GM13976 (cell line): Measurements from ENCODE around the gene ZNF217.
"Not testable (repeated sequence)": the region's sequence is repeated elsewhere in the genome, so short reads cannot be mapped to it uniquely, and the experiment has no call there.

Source experiments
- DNase-seq: peaks from one replicate; pipeline ENCODE4 v3.0.0; 2012; ENCODE audit warnings: low spot score
- CTCF ChIP-seq: IDR thresholded peaks from 2 replicates; pipeline ENCODE4 v1.5.1; 2012; ENCODE audit warnings: borderline replicate concordance, mild to moderate bottlenecking; ENCODE audit not compliant: insufficient read depth; ENCODE audit errors: extremely low read depth, missing control alignments, control extremely low read depth
- in situ Hi-C: fragments of 300-500 bp; cut with MboI; formaldehyde crosslinking; loops from one replicate; pipeline ENCODE4 v1.12.0; 2022; ENCODE audit warnings: low sequenced_read_pairs, mixed read lengths, inconsistent platforms; ENCODE audit not compliant: unreplicated experiment

Gene ZNF217

GRCh38 chr20:53599378-53599777, 5.7 kb upstream of the ZNF217 start:
- in situ Hi-C loops = loop anchor here (25.0 kb wide), 1 partner anchor 338 kb away; no protein-coding TSS in a partner anchor

DNA sequence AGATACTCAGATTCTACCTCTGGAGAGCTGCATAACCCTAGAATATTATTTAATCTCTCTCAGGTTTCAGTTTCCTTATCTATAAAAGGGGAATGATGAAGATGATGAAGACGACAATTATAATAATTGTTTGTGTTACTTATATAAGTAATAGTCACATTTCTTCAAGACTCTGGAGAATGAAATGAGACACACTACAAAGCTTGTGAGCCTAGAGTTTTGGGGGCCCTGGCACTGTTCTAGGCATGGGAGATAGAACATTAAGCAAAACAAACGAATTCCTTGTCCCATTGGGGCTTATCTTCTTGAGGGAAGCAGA, 5.4 kb upstream of the ZNF217 start:
- no peak for DNase-seq
- TF ChIP-seq CTCF = no peak
- in situ Hi-C loops = loop anchor here (25.0 kb wide), 1 partner anchor 338 kb away; no protein-coding TSS in a partner anchor

More at GRCh38 chr20:53599378-53599777, 5.7 kb upstream of the ZNF217 start:
- TF ChIP-seq CTCF = no peak
- DNase-seq = no peak

DNA sequence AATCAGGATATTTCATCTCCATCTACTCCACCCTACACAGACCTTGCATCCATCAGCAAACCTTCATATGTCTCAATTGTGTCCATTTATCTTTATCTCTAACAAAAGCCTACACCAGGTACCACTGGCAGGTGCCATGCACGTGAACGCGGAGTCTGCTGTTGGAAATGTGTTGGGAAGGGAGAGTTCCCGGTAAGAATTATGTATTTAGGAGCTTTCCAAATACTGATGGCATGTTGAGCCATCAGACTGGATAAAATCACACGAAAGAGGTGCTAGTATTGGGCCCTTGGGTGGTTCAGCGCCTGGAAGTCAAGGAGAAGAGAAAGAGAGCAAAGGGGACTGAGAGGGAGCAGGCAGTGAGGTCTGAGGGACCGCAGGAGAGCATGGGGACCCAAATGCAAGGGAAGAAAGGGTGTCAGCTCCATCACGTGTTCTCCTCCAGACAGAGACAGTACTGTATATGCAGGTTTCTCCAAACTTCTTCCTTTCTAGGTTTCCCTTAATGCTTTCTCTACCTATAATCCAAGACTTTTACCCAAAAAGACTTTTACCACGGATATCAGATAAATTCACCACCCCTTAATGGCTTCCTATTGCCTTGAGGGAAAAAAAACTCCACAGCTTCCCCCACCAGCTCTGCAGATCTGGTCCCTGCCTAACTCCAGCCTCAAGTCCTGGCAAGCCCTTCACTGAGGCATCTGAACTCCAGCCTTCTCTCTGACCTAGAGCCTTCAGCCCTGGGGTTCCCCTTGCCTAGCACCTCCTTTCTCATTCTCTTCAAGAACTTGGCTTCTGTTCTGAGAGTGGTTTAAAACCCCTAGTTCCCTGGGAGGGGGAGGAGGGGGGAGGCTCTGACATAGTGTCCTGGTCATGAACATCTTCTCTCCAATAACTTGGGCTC, 4.8 kb upstream of the ZNF217 start:
- no peak for TF ChIP-seq CTCF
- DNase-seq = peak; percentile 59
- in situ Hi-C loops = loop anchor here (25.0 kb wide), 1 partner anchor 339 kb away; no protein-coding TSS in a partner anchor

DNA sequence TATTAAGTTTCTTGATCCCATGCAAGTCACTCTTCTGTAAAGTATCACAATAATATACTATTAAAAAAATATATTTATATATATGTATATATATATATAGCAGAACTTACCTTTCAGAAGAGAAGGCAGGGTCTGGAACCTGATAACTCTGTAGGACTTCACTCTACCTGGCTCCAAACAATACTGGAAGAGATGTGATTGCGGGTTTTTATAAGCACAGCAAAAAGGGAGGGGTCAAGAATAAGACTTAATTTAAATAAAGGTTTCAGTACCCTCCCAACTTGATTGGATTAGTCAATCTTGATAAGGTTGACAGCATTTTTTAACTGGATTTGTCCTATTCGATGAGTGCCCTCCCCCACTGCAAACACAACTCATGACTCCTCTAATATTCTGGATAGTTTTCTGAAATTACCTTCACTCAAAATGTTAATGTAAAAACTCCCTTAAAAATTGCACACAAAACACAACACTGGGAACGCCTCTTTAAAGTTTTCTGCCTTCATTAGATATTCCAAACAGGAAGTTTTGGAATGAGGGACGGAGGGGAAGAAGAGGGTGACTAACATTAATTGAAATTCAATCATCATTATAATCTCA, 4.0 kb upstream of the ZNF217 start:
- no peak for TF ChIP-seq CTCF
- DNase-seq = no peak
- in situ Hi-C loops = loop anchor here (25.0 kb wide), 1 partner anchor 340 kb away; no protein-coding TSS in a partner anchor

DNA sequence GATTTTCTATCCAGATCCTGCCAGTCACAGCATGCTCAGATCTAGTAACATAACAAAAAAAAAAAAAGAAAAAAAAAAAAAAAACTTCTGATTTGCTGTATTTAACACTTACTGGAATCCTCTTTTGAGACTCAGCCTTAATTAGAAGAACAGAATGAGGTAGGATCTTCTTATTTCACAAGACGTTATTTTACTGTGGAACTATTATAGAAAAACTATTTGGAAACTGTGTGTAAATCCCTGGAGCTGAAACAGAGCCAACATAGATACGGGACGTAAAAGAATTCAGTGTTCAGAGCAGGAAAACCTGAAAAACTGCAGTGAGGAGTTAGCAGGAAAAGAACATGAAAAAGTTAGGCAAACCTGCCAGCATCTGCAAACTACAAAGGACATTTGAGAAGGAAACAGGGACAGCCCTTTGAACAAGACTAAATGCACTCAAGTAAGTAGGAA, 3.4 kb upstream of the ZNF217 start:
- in situ Hi-C loops = loop anchor here (25.0 kb wide), 1 partner anchor 340 kb away; no protein-coding TSS in a partner anchor
- no peak for TF ChIP-seq CTCF

GRCh38 chr20:53596189-53597001, 2.8 kb upstream of the ZNF217 start:
- not testable (repeated sequence) for DNase-seq
- in situ Hi-C loops = loop anchor here (25.0 kb wide), 1 partner anchor 341 kb away; no protein-coding TSS in a partner anchor

More for the DNA sequence above, 3.4 kb upstream of the ZNF217 start:
- DNase-seq = no peak

DNA sequence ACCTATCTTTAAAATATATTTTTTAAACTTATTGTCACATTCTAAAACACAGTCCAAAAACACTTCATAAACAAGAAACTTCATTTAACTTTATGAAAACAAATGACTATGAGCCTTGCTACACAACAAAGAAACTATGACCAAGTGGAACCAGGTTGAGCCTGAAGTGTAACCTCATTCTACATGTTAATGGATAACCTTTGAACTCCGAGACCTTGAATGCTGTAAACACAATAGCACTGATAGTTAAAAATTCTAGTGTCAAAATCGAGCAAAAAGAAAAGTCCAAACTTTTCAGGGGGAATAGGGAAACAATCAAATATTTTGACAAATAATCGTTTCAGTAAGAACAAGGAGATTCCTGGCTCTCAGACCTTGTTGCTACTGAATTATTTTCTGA, 2.1 kb upstream of the ZNF217 start:
- in situ Hi-C loops = loop anchor here (25.0 kb wide), 1 partner anchor 342 kb away; no protein-coding TSS in a partner anchor
- not testable (repeated sequence) for DNase-seq
